PC-9 (cell line): Measurements from ENCODE around the gene YPEL5. TPM values are rescaled to one million over a fixed set of nuclear protein-coding genes. Genes with fewer than 3 reads are reported as not detected.

ENCODE experiments used
- BruUV-seq: library from RNA; stranded (reverse); fragments of 400-500 nt; replicated peaks from 2 replicates; lab custom pipeline; 2021; lab: Mats Ljungman, UMichigan
- CTCF ChIA-PET: fragments of 300-600 bp; sonication (Branson Sonifier 250); formaldehyde crosslinking; loops from one replicate; lab custom pipeline; 2022; ENCODE audit warnings: antibody characterized with exemption; lab: Charles Lee
- POLR2A ChIA-PET: fragments of 300-600 bp; sonication (Branson Sonifier 250); formaldehyde crosslinking; loops from one replicate; lab custom pipeline; 2022; ENCODE audit warnings: antibody characterized with exemption; ENCODE audit not compliant: unreplicated experiment; lab: Charles Lee
- DNase-seq, 2 experiments: peaks; one replicate each; pipeline versions ENCODE4 v3.0.0 to v3.0.0-alpha.2; 2015 to 2022; ENCODE audit warnings: mixed read lengths in 1 of 2
- H2AFZ ChIP-seq: fragments of 200-600 bp; sonication (generic); 2 replicates; pipeline ENCODE4 v1.8.1; 2017; ENCODE audit warnings: antibody characterized with exemption
- H3F3A ChIP-seq: fragments of 200-600 bp; sonication (generic); 2 replicates; pipeline ENCODE4 v1.8.1; 2017; ENCODE audit warnings: antibody characterized with exemption, mild to moderate bottlenecking, low read depth; ENCODE audit not compliant: insufficient read depth
- H3K27ac ChIP-seq: fragments of 200-600 bp; sonication (generic); 2 replicates; pipeline ENCODE4 v1.6.1; 2016; ENCODE audit warnings: mixed run types
- H3K27me3 ChIP-seq: fragments of 200-600 bp; sonication (generic); 2 replicates; pipeline ENCODE4 v1.6.1; 2016; ENCODE audit warnings: low read depth, mixed run types; ENCODE audit not compliant: insufficient read depth
- H3K36me3 ChIP-seq: fragments of 200-600 bp; sonication (generic); 2 replicates; pipeline ENCODE4 v1.6.1; 2016; ENCODE audit warnings: low read depth, mixed run types
- H3K4me1 ChIP-seq: fragments of 200-600 bp; sonication (generic); replicated peaks from 2 replicates; pipeline ENCODE4 v1.6.1; 2016; ENCODE audit warnings: mixed run types; ENCODE audit not compliant: insufficient read depth
- H3K4me2 ChIP-seq: fragments of 200-600 bp; sonication (generic); 2 replicates; pipeline ENCODE4 v1.6.1; 2017; ENCODE audit warnings: mixed run types
- H3K4me3 ChIP-seq: fragments of 200-600 bp; sonication (generic); 2 replicates; pipeline ENCODE4 v1.6.1; 2016; ENCODE audit warnings: mixed run types
- H3K79me2 ChIP-seq: fragments of 200-600 bp; sonication (generic); 2 replicates; pipeline ENCODE4 v1.6.1; 2017; ENCODE audit warnings: low read depth, mixed run types
- H3K9me2 ChIP-seq: fragments of 200-600 bp; sonication (generic); 2 replicates; pipeline ENCODE4 v1.8.1; 2017; ENCODE audit warnings: mild to moderate bottlenecking; ENCODE audit not compliant: insufficient read depth
- H3K9me3 ChIP-seq: fragments of 200-600 bp; sonication (generic); 2 replicates; pipeline ENCODE4 v1.8.1; 2016; ENCODE audit warnings: low read depth; ENCODE audit not compliant: insufficient read depth
- H4K20me1 ChIP-seq: fragments of 200-600 bp; sonication (generic); 2 replicates; pipeline ENCODE4 v1.8.1; 2017; ENCODE audit not compliant: insufficient read depth
- CTCF ChIP-seq: fragments of 200-600 bp; sonication (generic); conservative IDR thresholded peaks from 2 replicates; pipeline ENCODE4 v1.6.1; 2017; ENCODE audit warnings: mixed run types, antibody characterized with exemption, mild to moderate bottlenecking, moderate library complexity
- EZH2 ChIP-seq: fragments of 200-600 bp; sonication (generic); IDR thresholded peaks from 2 replicates; pipeline ENCODE4 v1.8.0; 2017; ENCODE audit warnings: antibody characterized with exemption, low read depth
- intact Hi-C: fragments of 100-400 bp; cut with micrococcal nuclease; formaldehyde crosslinking; loops from one replicate; pipeline ENCODE4 v1.10.0; 2022; ENCODE audit not compliant: unreplicated experiment
- total RNA-seq: library from RNA; stranded (reverse); gene quantifications from 2 replicates; pipeline ENCODE4 v1.2.3, GENCODE V29; 2021

YPEL5 gene
- total RNA-seq, 1 experiment from 2014 or later, result 56.9 TPM

- Histone ChIP-seq H3K4me2 (no peak overlapping the region), H3K36me3 (no peaks in the 10 kb centered on the region), H3F3A (no peaks in the 10 kb centered on the region), H3K4me1 (no peaks in the 10 kb centered on the region), H3K79me2 (no peaks in the 10 kb centered on the region), H2AFZ (no peak overlapping the region), H3K9me3 (no peaks in the 10 kb centered on the region), H3K27ac (no peak overlapping the region), H3K9me2 (no peaks in the 10 kb centered on the region), H3K4me3 (no peak overlapping the region), H3K27me3 (peaks cover 38% of the 10 kb centered on the region; the same call in 1 of the 2 replicates), H4K20me1 (no peaks in the 10 kb centered on the region)
- BruUV-seq, result no TSS peak
- no peak for DNase-seq
- POLR2A ChIA-PET, result no interaction called here
- CTCF ChIA-PET, result no interaction called here
- TF ChIP-seq EZH2 (no peak), CTCF (no peak)
- intact Hi-C loops, result no loop called here
These were observed 34.4 kb downstream of the YPEL5 start for GRCh38 chr2:30181176-30181575.

- H3K27ac ChIP-seq, result no peak overlapping the region
- ChIA-PET POLR2A (no interaction called here), CTCF (no interaction called here)
- TF ChIP-seq EZH2 (no peak), CTCF (no peak)
- no peaks in the 10 kb centered on the region for H4K20me1 ChIP-seq
- no peaks in the 10 kb centered on the region for H3K9me2 ChIP-seq
- H3K79me2 ChIP-seq, result no peaks in the 10 kb centered on the region
- intact Hi-C loops, result no loop called here
- no peaks in the 10 kb centered on the region for H3K4me1 ChIP-seq
- peaks cover 55% of the 10 kb centered on the region; the same call in 1 of the 2 replicates for H3K27me3 ChIP-seq
- no peaks in the 10 kb centered on the region for H3F3A ChIP-seq
- no peaks in the 10 kb centered on the region for H3K36me3 ChIP-seq
- no peaks in the 10 kb centered on the region for H3K9me3 ChIP-seq
- no peak for DNase-seq
- no peak overlapping the region for H2AFZ ChIP-seq
- no peak overlapping the region for H3K4me2 ChIP-seq
- no TSS peak for BruUV-seq
- H3K4me3 ChIP-seq, result no peak overlapping the region
These were observed 37.2 kb downstream of the YPEL5 start for GRCh38 chr2:30184035-30184434.

GRCh38 chr2:30185178-30185577 is 38.4 kb downstream of the YPEL5 start:
- Histone ChIP-seq H3K4me1 (no peaks in the 10 kb centered on the region), H3K4me2 (no peak overlapping the region), H3K9me2 (no peaks in the 10 kb centered on the region), H3K36me3 (no peaks in the 10 kb centered on the region), H3K27me3 (peaks cover 43% of the 10 kb centered on the region; the same call in 1 of the 2 replicates), H3K4me3 (no peak overlapping the region), H3K27ac (no peak overlapping the region), H3K79me2 (no peaks in the 10 kb centered on the region), H2AFZ (no peak overlapping the region), H3K9me3 (no peaks in the 10 kb centered on the region), H3F3A (no peaks in the 10 kb centered on the region), H4K20me1 (no peaks in the 10 kb centered on the region)
- no peak for DNase-seq
- ChIA-PET POLR2A (no interaction called here), CTCF (no interaction called here)
- no peak for TF ChIP-seq EZH2
- BruUV-seq, result no TSS peak
- intact Hi-C loops, result no loop called here

GRCh38 chr2:30188292-30188691 is 41.5 kb downstream of the YPEL5 start:
- H3K4me1 ChIP-seq, result no peaks in the 10 kb centered on the region
- no peak overlapping the region for H3K27ac ChIP-seq
- H3K9me3 ChIP-seq, result no peaks in the 10 kb centered on the region
- H3K79me2 ChIP-seq, result no peaks in the 10 kb centered on the region
- no peaks in the 10 kb centered on the region for H3K36me3 ChIP-seq
- intact Hi-C loops, result no loop called here
- no peak for TF ChIP-seq CTCF
- POLR2A ChIA-PET, result no interaction called here
- H2AFZ ChIP-seq, result no peak overlapping the region
- H4K20me1 ChIP-seq, result no peaks in the 10 kb centered on the region
- CTCF ChIA-PET, result no interaction called here
- no TSS peak for BruUV-seq
- DNase-seq, result no peak
- no peak overlapping the region for H3K4me2 ChIP-seq
- no peaks in the 10 kb centered on the region for H3K9me2 ChIP-seq
- no peak overlapping the region for H3K4me3 ChIP-seq
- H3F3A ChIP-seq, result no peaks in the 10 kb centered on the region
- H3K27me3 ChIP-seq, result peaks cover 41% of the 10 kb centered on the region; the same call in 1 of the 2 replicates
